Activated CD8-positive, alpha-beta memory T cell treated with anti-CD3 and anti-CD28 coated beads, Interleukin-2, amount 50 U/mL, for 24 hours (primary cell): ENCODE measurements around the gene PIGW.
A peak's percentile ranks its signal among the peaks of the same experiment; 100 is the strongest.

Source experiments
- DNase-seq: peaks from one replicate; pipeline ENCODE4 v3.0.0-alpha.2; 2020; ENCODE audit errors: extremely low read depth

The PIGW gene

GRCh38 chr17:36534840-36535668 is at the start of gene PIGW, which contains the start of gene MYO19:
TSS of gene PIGW (plus strand) at chr17:36534987. CDS start at chr17:36537102, 2,115 bp downstream.
TSS of gene MYO19 (minus strand) at chr17:36534868. CDS start at chr17:36532538, 2,330 bp downstream.
- DNase-seq, result peak; percentile 65

- DNase-seq, result no peak
Observed at GRCh38 chr17:36485027-36485426, 49.8 kb upstream of the PIGW start.

GRCh38 chr17:36485805-36486203 is 49.0 kb upstream of the PIGW start:
- no peak for DNase-seq

GRCh38 chr17:36486204-36487194 is 48.3 kb upstream of the PIGW start, which contains the start of gene ZNHIT3:
TSS of gene ZNHIT3 (plus strand) at chr17:36486681. CDS start at chr17:36486700, 19 bp downstream.
- peak; percentile 85 for DNase-seq

GRCh38 chr17:36493956-36494355 is 40.8 kb upstream of the PIGW start:
- no peak for DNase-seq

- DNase-seq, result no peak
Observed at GRCh38 chr17:36494674-36495073, 40.1 kb upstream of the PIGW start.

- no peak for DNase-seq
Observed at GRCh38 chr17:36495076-36495578, 39.7 kb upstream of the PIGW start.

- DNase-seq, result no peak
Observed at GRCh38 chr17:36496018-36496789, 38.6 kb upstream of the PIGW start.

- no peak for DNase-seq
Observed at GRCh38 chr17:36498155-36498554, 36.6 kb upstream of the PIGW start.

GRCh38 chr17:36498560-36499300 is 36.1 kb upstream of the PIGW start:
- no peak for DNase-seq

- DNase-seq, result no peak
Observed at GRCh38 chr17:36500745-36501225, 34.0 kb upstream of the PIGW start.

- no peak for DNase-seq
Observed at GRCh38 chr17:36501351-36501750, 33.4 kb upstream of the PIGW start.

GRCh38 chr17:36501963-36502362 is 32.8 kb upstream of the PIGW start:
- no peak for DNase-seq

GRCh38 chr17:36503456-36504155 is 31.2 kb upstream of the PIGW start:
- no peak for DNase-seq

- DNase-seq, result no peak
Observed at GRCh38 chr17:36504156-36504545, 30.6 kb upstream of the PIGW start.

GRCh38 chr17:36505171-36505570 is 29.6 kb upstream of the PIGW start:
- DNase-seq, result no peak

- no peak for DNase-seq
Observed at GRCh38 chr17:36506249-36506826, 28.4 kb upstream of the PIGW start.

- DNase-seq, result no peak
Observed at GRCh38 chr17:36506831-36507230, 28.0 kb upstream of the PIGW start.

- DNase-seq, result no peak
Observed at GRCh38 chr17:36507266-36507665, 27.5 kb upstream of the PIGW start.
